K562 (cell line): Measurements from ENCODE around the gene SPATA13. TPM values are rescaled to one million over a fixed set of nuclear protein-coding genes. Genes with fewer than 3 reads are reported as not detected.

Source experiments
- ATAC-seq: fragments of 200-7000 bp; cut with Tn5 transposase; 3 replicates; pipeline ENCODE4 v1.9.1; 2020; ENCODE audit warnings: moderate library complexity
- BruUV-seq: library from RNA; stranded (reverse); fragments of 400-500 nt; replicated peaks from 2 replicates; lab custom pipeline; 2021; lab: Mats Ljungman, UMichigan
- CTCF ChIA-PET: fragments of 300-600 bp; formaldehyde crosslinking; extraction: SDS; loops from one replicate; lab custom pipeline; 2021; ENCODE audit warnings: low intra/inter-chr PET ratio; lab: Yijun Ruan, JAX
- POLR2A ChIA-PET: fragments of 300-600, 350-650 bp; sonication (Branson Sonifier 250); formaldehyde crosslinking; extraction: SDS; loops from one replicate; lab custom pipeline; 2021; ENCODE audit warnings: antibody characterized with exemption, inconsistent platforms; lab: Yijun Ruan, JAX
- DNase-seq, 4 experiments: peaks; one replicate each; pipeline versions ENCODE4 v3.0.0 to v3.0.0-alpha.2; 2011 to 2018; ENCODE audit warnings: low spot score in 3 of 4, mixed read lengths in 3 of 4; ENCODE audit errors: extremely low read depth in 1 of 4
- FAIRE-seq: peaks from 2 replicates; lab custom pipeline; 2011; peaks lifted over from hg19 to GRCh38; lab: Jason Lieb, UNC
- H2AFZ ChIP-seq: 2 replicates; pipeline ENCODE4 v1.6.0; 2011; ENCODE audit warnings: low read depth, low read length, control low read depth, inconsistent platforms
- H3K27ac ChIP-seq: fragments of 200-600 bp; 3 replicates; pipeline ENCODE4 v1.8.0; 2011; ENCODE audit warnings: low read depth, mild to moderate bottlenecking, control low read depth, inconsistent platforms, low read length, moderate library complexity, mixed read lengths; ENCODE audit errors: extremely low read depth
- H3K27me3 ChIP-seq, 2 experiments: fragments of 300-600 bp in 1 of 2; 2 replicates in 1 of 2; 3 replicates in 1 of 2; pipeline versions ENCODE4 v1.6.0 to v1.8.0; 2011; ENCODE audit warnings: inconsistent platforms in 2 of 2, low read length in 2 of 2, mild to moderate bottlenecking in 1 of 2, mixed read lengths in 1 of 2, moderate library complexity in 1 of 2; ENCODE audit not compliant: control insufficient read depth in 2 of 2, insufficient read depth in 2 of 2
- H3K36me3 ChIP-seq: fragments of 300-600 bp; 3 replicates; pipeline ENCODE4 v1.8.0; 2011; ENCODE audit warnings: mild to moderate bottlenecking, low read length, inconsistent platforms; ENCODE audit not compliant: control insufficient read depth, insufficient read depth
- H3K4me1 ChIP-seq, 2 experiments: fragments of 200-600 bp in 1 of 2; replicated peaks in 1 of 2; 2 replicates in 1 of 2; 3 replicates in 1 of 2; pipeline versions ENCODE4 v1.5.1 to v1.8.0; 2011; ENCODE audit warnings: inconsistent platforms in 2 of 2, low read length in 2 of 2, mild to moderate bottlenecking in 1 of 2, mixed read lengths in 1 of 2, moderate library complexity in 1 of 2; ENCODE audit not compliant: control insufficient read depth in 2 of 2, insufficient read depth in 2 of 2
- H3K4me2 ChIP-seq: 2 replicates; pipeline ENCODE4 v1.6.1; 2011; ENCODE audit warnings: low read length, control low read depth, inconsistent platforms, mixed read lengths; ENCODE audit not compliant: insufficient read depth
- H3K4me3 ChIP-seq: fragments of 200-600 bp; sonication (generic), shearing (Covaris generic); 2 replicates; pipeline ENCODE4 v1.5.1; 2016; ENCODE audit warnings: control low read depth, inconsistent platforms
- H3K79me2 ChIP-seq: fragments of 200-600 bp; 3 replicates; pipeline ENCODE4 v1.8.0; 2011; ENCODE audit warnings: low read length, inconsistent platforms; ENCODE audit not compliant: control insufficient read depth, insufficient read depth
- H3K9ac ChIP-seq, 2 experiments: 2 replicates each; pipeline versions ENCODE4 v1.6.0 to v1.6.1; 2011; ENCODE audit warnings: low read depth in 2 of 2, low read length in 2 of 2, control low read depth in 1 of 2, inconsistent platforms in 1 of 2, mild to moderate bottlenecking in 1 of 2, mixed read lengths in 1 of 2; ENCODE audit not compliant: insufficient read depth in 1 of 2
- H3K9me1 ChIP-seq: one replicate; pipeline ENCODE4 v1.6.0; 2011; ENCODE audit warnings: inconsistent platforms, mild to moderate bottlenecking, low read length, moderate library complexity; ENCODE audit not compliant: control insufficient read depth, insufficient read depth
- H3K9me3 ChIP-seq: replicated peaks from 2 replicates; pipeline ENCODE4 v1.5.1; 2011; ENCODE audit warnings: low read depth, low read length, inconsistent platforms; ENCODE audit not compliant: control insufficient read depth, insufficient read depth
- H4K20me1 ChIP-seq: replicated peaks from 2 replicates; pipeline ENCODE4 v1.6.1; 2011; ENCODE audit warnings: low read length, inconsistent platforms, mixed read lengths; ENCODE audit not compliant: control insufficient read depth, insufficient read depth
- HMGN3 ChIP-seq: IDR thresholded peaks from 2 replicates; pipeline ENCODE4 v1.6.1; 2011; ENCODE audit warnings: borderline replicate concordance, low read depth, mild to moderate bottlenecking, mixed read lengths, low read length; ENCODE audit not compliant: insufficient read length; ENCODE audit errors: extremely low read depth
- KAT2B ChIP-seq: IDR thresholded peaks from one replicate; pipeline ENCODE4 v1.6.1; 2012; ENCODE audit warnings: low read depth, mild to moderate bottlenecking, control low read depth, inconsistent platforms, low read length, moderate library complexity
- MBD1 ChIP-seq: fragments of 250-450 bp; sonication (Bioruptor Pico); IDR thresholded peaks from 2 replicates; pipeline ENCODE4 v1.8.0; 2022; ENCODE audit warnings: inconsistent platforms
- MGA ChIP-seq: fragments of 450-650 bp; IDR thresholded peaks from 2 replicates; pipeline ENCODE4 v1.6.1; 2016; ENCODE audit warnings: mild to moderate bottlenecking, moderate library complexity
- PHF8 ChIP-seq: fragments of 200-600 bp; sonication (generic); IDR thresholded peaks from 2 replicates; pipeline ENCODE4 v1.6.1; 2012; ENCODE audit warnings: mixed run types, mild to moderate bottlenecking, inconsistent platforms, low read length, moderate library complexity, borderline replicate concordance
- WGBS: fragments of 100-300 bp; shearing (Covaris generic); methylation state at CpG from one replicate; pipeline ENCODE4 v1.1.6; 2016; ENCODE audit warnings: low coverage, mixed read lengths; ENCODE audit not compliant: insufficient coverage; ENCODE audit errors: missing lambda C conversion rate; 5-methylcytosine and 5-hydroxymethylcytosine counted together
- in situ Hi-C: fragments of 300-500 bp; cut with MboI; formaldehyde crosslinking; loops from 4 replicates; pipeline ENCODE4 v1.15.0; 2018; ENCODE audit warnings: inconsistent platforms, mixed read lengths
- intact Hi-C: fragments of 100-400 bp; cut with micrococcal nuclease; formaldehyde crosslinking; loops from 2 replicates; pipeline ENCODE4 v1.14.2; 2022
- polyA plus RNA-seq, 8 experiments: library from polyadenylated mRNA; depleted of rRNA in 4 of 8; stranded (reverse) in 5 of 8; unstranded in 3 of 8; fragments of >200 nt; fragmentation: Nextera tagmentation in 2 of 8; fragmentation: Illumina TruSeq in 1 of 8; extraction: Ambion mirVana in 2 of 8; extraction: Trizol in 1 of 8; gene quantifications; 2 replicates each; pipeline versions ENCODE4 v1.2.1 to v1.2.3, GENCODE V29; 2011 to 2014; ENCODE audit warnings: inconsistent platforms in 1 of 8, missing spikeins in 1 of 8
- total RNA-seq, 7 experiments: library from RNA; depleted of rRNA in 6 of 7; stranded (reverse); fragments of >200 nt in 6 of 7; fragmentation: Illumina TruSeq in 2 of 7; extraction: Trizol in 2 of 7; gene quantifications; 2 replicates each; pipeline versions ENCODE4 v1.2.1 to v1.2.3, GENCODE V29; 2011 to 2021; ENCODE audit warnings: low replicate concordance in 1 of 7

SPATA13 gene
- total and polyA plus RNA-seq, 9 of the 15 experiments (the other 6 are each of a cell fraction or from before 2014, with no cell fraction given) = 0.08 to 0.99 (median 0.21) TPM; not detected in 2

- no peak for TF ChIP-seq HMGN3
- no peak for TF ChIP-seq MGA
- no peak for TF ChIP-seq PHF8
- no peak for TF ChIP-seq KAT2B
- TF ChIP-seq MBD1 (CRISPR knock-in tag) = no peak
- no peak overlapping the region for H2AFZ ChIP-seq
- CTCF ChIA-PET = no interaction called here
- H3K9me3 ChIP-seq = no peaks in the 10 kb centered on the region
- POLR2A ChIA-PET = interaction anchor here (0.7 kb wide), 1 partner anchor 193 kb away, joined by 3 read pairs; no protein-coding TSS in a partner anchor
- no peak for DNase-seq
- H3K4me3 ChIP-seq = no peak overlapping the region
- no TSS peak for BruUV-seq
- intact Hi-C loops (no loop called here), in situ Hi-C loops (loop anchor here (25.0 kb wide), 1 partner anchor 292 kb away; no protein-coding TSS in a partner anchor)
- no peak overlapping the region for H3K9ac ChIP-seq
- 0% methylated on average over 1 of the region's 1 CpG for WGBS
- H3K27me3 ChIP-seq = no peaks in the 10 kb centered on the region
- H3K79me2 ChIP-seq = no peaks in the 10 kb centered on the region
- no peak for ATAC-seq
- no peak for FAIRE-seq
- no peak overlapping the region for H3K4me2 ChIP-seq
- no peaks in the 10 kb centered on the region for H3K4me1 ChIP-seq
- H3K9me1 ChIP-seq = no peaks in the 10 kb centered on the region
- no peak overlapping the region for H3K27ac ChIP-seq
- no peaks in the 10 kb centered on the region for H3K36me3 ChIP-seq
- no peaks in the 10 kb centered on the region for H4K20me1 ChIP-seq
These were observed 43.3 kb downstream of the SPATA13 start for GRCh38 chr13:24203811-24204210.
